NAMALWA (cell line): Measurements from ENCODE around the gene EXOC5.
"Not testable (repeated sequence)": the region's sequence is repeated elsewhere in the genome, so short reads cannot be mapped to it uniquely, and the experiment has no call there.

ENCODE experiments used
- DNase-seq: peaks from one replicate; pipeline ENCODE4 v3.0.0-alpha.2; 2015; ENCODE audit warnings: low spot score

Gene EXOC5

GRCh38 chr14:57254884-57255283, 13.8 kb downstream of the EXOC5 start:
- DNase-seq = no peak

GRCh38 chr14:57246933-57247657, 21.6 kb downstream of the EXOC5 start:
- no peak for DNase-seq

- DNase-seq = no peak
These were observed 22.8 kb downstream of the EXOC5 start for GRCh38 chr14:57245941-57246340.

- DNase-seq = no peak
These were observed 24.6 kb downstream of the EXOC5 start for GRCh38 chr14:57244106-57244505.

GRCh38 chr14:57243320-57243719, 25.4 kb downstream of the EXOC5 start:
- DNase-seq = no peak

GRCh38 chr14:57240115-57240514, 28.6 kb downstream of the EXOC5 start:
- not testable (repeated sequence) for DNase-seq

GRCh38 chr14:57232006-57232405, 36.7 kb downstream of the EXOC5 start:
- no peak for DNase-seq

GRCh38 chr14:57228320-57228719, 40.4 kb downstream of the EXOC5 start:
- not testable (repeated sequence) for DNase-seq

GRCh38 chr14:57227083-57227482, 41.6 kb downstream of the EXOC5 start:
- no peak for DNase-seq

- DNase-seq = no peak
These were observed 46.8 kb downstream of the EXOC5 start for GRCh38 chr14:57221931-57222330.

- no peak for DNase-seq
These were observed 55.8 kb downstream of the EXOC5 start for GRCh38 chr14:57212919-57213318.

GRCh38 chr14:57209561-57209960, 59.1 kb downstream of the EXOC5 start:
- DNase-seq = no peak

GRCh38 chr14:57205938-57206337, 62.8 kb downstream of the EXOC5 start:
- no peak for DNase-seq

GRCh38 chr14:57202672-57203071, 66.0 kb downstream of the EXOC5 start:
- not testable (repeated sequence) for DNase-seq

GRCh38 chr14:57199921-57200320, 68.8 kb downstream of the EXOC5 start:
- DNase-seq = no peak

- DNase-seq = peak; percentile 2
These were observed 79.6 kb downstream of the EXOC5 start for GRCh38 chr14:57189070-57189469.

- DNase-seq = peak; percentile 31
These were observed 85.8 kb downstream of the EXOC5 start for GRCh38 chr14:57182760-57183503.

- no peak for DNase-seq
These were observed 89.4 kb downstream of the EXOC5 start for GRCh38 chr14:57179273-57179672.

- DNase-seq = no peak
These were observed 94.2 kb downstream of the EXOC5 start for GRCh38 chr14:57174466-57174865.

GRCh38 chr14:57171903-57172302, 96.8 kb downstream of the EXOC5 start:
- DNase-seq = no peak

GRCh38 chr14:57171363-57171762, 97.3 kb downstream of the EXOC5 start:
- DNase-seq = no peak

- DNase-seq = no peak
These were observed 98.8 kb downstream of the EXOC5 start for GRCh38 chr14:57169901-57170300.

- no peak for DNase-seq
These were observed 100.5 kb downstream of the EXOC5 start for GRCh38 chr14:57168138-57168679.
